GM19238 (cell line): ENCODE results near the gene LVRN.
"Not testable (repeated sequence)": the region's sequence is repeated elsewhere in the genome, so short reads cannot be mapped to it uniquely, and the experiment has no call there.

ENCODE experiments used
- DNase-seq: peaks from one replicate; pipeline ENCODE4 v3.0.0; 2011; ENCODE audit warnings: low spot score; ENCODE audit not compliant: insufficient read length

The LVRN gene, protein sequence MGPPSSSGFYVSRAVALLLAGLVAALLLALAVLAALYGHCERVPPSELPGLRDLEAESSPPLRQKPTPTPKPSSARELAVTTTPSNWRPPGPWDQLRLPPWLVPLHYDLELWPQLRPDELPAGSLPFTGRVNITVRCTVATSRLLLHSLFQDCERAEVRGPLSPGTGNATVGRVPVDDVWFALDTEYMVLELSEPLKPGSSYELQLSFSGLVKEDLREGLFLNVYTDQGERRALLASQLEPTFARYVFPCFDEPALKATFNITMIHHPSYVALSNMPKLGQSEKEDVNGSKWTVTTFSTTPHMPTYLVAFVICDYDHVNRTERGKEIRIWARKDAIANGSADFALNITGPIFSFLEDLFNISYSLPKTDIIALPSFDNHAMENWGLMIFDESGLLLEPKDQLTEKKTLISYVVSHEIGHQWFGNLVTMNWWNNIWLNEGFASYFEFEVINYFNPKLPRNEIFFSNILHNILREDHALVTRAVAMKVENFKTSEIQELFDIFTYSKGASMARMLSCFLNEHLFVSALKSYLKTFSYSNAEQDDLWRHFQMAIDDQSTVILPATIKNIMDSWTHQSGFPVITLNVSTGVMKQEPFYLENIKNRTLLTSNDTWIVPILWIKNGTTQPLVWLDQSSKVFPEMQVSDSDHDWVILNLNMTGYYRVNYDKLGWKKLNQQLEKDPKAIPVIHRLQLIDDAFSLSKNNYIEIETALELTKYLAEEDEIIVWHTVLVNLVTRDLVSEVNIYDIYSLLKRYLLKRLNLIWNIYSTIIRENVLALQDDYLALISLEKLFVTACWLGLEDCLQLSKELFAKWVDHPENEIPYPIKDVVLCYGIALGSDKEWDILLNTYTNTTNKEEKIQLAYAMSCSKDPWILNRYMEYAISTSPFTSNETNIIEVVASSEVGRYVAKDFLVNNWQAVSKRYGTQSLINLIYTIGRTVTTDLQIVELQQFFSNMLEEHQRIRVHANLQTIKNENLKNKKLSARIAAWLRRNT

DNA sequence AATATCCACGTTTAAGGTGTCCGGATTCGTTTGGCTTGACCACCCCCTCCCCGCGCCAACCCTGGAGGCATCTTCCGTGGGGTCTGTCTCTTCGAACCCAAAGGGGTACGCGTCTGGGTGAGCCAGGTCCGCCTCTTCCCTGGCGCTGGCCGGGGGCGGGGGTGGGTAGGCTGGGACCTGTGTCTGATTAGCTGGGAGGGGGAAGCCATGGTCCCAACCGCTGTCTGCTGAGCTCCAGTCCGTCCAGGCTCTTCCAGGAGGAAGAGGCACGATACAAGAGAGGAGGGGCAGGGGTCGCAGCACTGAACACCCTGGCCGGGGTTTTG, at the start of gene LVRN:
Gene LVRN (plus strand): TSS at position 237 of the 326 bp plus-strand sequence. CDS start 143 bp downstream, outside the sequence.
- DNase-seq, result no peak

DNA sequence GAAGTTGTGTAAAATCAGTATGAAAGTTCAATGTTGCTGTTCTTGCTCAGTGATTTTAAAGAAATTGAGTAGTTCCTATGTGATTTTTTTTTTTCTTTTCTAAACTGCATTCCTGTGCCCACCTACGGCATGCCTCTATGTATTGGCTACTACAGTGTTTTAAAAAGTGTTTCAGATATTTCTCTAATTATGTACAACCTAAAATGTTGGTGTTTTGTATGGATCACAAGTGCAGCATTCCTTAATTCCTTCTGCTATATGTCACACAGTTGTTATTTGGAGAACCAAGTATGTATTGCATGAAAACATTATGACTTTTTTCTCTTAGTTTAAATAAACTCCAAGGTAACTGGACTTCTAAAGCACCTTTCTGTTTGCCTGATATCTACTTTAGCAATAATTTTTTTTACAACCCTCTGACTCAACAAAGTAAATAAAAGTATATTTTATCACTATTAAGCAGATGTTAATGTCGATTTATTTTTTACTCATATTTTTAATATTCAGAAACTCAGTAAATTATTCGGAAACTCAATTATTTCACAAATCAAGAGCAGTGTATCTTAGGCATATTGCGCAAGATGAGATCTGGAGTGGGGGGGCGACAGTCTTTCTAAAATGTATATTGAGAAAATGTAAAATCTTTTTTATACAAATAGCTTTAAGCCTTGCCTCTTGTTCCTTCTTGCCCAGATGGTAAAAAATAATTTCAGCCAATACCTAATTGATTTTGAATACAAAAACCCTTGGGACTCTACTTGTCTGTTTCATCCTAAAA, 48.5 kb upstream of the LVRN start:
- not testable (repeated sequence) for DNase-seq

DNA sequence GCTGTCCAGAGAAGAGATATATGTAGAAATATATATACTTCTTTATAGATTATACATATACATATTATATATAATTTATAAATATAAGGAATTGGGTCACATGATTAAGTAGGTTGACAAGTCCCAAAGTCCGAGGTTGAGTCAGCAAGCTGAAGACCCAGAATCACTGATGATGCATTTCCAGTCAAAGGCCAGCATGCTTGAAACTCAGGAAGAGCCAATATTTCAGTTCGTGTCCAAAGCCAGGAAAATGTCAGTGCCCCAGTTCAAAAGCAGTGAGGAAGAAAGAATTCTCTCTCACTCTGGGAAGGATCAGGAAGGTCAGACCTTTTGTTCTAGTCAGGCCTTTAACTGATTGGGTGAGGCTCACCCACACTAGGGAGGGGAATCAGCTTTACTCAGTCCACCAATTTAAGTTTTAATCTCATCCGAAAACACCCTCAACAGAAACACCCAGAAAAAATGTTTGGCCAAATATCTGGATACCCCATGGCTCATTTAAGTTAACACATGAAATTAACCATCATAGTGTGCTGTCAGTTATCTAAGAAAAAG, 42.0 kb upstream of the LVRN start:
- no peak for DNase-seq

DNA sequence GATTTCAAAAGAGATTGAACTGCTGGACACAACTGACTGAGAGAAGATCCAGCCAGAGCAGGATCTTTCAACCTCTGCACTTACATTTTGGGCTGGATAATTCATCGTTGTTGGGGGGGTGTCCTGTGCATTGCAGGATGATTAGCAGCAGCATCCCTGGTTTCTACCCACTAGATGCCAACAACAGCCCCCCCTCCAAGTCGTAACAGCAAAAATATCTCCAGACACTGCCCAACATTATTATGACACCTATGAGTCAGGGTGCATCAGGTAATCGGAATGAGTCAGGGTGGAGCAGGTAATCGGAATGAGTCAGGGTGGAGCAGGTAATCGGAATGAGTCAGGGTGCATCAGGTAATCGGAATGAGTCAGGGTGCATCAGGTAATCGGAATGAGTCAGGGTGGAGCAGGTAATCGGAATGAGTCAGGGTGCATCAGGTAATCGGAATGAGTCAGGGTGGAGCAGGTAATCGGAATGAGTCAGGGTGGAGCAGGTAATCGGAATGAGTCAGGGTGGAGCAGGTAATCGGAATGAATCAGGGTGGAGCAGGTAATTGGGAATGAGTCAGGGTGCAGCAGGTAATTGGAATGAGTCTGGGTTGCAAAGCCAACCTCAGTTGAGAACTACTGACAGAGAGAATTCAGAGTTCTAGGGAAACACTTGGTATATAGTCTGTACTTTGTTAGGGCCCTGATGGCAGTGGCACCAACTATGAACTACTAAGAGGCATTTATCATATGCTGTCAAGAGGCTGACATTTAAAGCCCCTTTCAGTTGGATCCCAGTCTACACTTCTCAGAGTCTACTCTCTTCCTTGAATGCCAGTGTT, 33.5 kb upstream of the LVRN start:
- not testable (repeated sequence) for DNase-seq

DNA sequence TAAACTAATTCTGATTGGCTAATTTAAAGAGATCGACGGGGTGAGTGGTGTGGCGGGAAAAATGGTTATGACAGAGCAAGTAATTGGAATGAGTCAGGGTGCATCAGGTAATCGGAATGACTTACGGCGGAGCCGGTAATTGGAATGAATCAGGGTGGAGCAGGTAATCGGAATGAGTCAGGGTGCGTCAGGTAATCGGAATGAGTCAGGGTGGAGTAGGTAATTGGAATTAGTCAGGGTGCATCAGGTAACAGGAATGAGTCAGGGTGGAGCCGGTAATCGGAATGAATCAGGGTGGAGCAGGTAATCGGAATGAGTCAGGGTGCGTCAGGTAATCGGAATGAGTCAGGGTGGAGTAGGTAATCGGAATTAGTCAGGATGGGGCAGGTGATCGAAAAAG, 32.1 kb upstream of the LVRN start:
- not testable (repeated sequence) for DNase-seq

DNA sequence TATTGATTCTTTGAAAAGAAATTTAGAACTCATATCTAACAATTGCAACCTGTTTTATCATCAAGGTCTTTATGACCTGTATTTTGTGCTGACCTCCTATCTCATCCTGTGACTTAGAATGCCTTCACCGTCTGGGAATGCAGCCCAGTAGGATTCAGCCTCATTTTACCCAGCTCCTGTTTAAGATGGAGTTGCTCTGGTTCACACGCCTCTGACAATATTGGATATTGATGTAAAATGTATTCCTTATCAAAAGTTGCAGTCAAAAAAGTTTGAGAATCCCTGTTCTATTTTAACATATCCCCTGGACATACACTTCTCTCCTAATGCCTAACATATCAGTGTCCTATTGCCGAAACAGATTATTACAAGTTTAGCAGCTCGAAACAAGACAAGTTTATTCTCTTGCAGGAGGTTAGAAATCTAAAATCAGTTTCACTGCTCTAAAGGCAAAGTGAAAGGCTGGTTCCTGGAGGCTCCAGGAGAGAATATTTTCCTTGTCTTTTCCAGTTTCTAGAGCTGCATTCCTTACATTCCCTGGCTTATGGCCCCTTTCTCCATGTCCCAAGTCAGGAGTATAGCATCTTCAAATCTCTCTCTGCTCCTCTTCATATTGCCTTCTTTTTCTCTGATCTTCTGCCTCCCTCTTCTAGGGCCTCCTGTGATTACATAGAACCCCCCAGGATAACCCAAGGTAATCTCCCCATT, 31.5 kb upstream of the LVRN start:
- no peak for DNase-seq

DNA sequence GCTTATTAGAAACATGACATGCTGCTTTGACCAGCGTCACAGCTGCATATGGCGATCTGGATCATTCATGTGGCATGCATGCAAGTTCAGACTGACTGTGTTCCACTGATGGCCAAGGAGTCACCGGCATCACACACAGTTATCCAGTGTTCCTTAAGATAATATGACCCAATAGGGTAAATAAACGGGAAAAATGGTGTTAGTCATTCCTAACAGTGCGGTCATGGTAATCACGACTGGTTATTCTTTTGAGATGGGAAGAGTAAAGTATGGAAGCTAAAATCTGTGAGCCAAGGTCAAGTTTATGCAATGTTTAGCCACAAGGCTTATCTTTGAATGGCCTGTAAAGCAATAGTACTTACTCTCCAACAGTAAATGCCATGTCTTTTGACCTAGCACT, 29.3 kb upstream of the LVRN start:
- DNase-seq, result no peak

DNA sequence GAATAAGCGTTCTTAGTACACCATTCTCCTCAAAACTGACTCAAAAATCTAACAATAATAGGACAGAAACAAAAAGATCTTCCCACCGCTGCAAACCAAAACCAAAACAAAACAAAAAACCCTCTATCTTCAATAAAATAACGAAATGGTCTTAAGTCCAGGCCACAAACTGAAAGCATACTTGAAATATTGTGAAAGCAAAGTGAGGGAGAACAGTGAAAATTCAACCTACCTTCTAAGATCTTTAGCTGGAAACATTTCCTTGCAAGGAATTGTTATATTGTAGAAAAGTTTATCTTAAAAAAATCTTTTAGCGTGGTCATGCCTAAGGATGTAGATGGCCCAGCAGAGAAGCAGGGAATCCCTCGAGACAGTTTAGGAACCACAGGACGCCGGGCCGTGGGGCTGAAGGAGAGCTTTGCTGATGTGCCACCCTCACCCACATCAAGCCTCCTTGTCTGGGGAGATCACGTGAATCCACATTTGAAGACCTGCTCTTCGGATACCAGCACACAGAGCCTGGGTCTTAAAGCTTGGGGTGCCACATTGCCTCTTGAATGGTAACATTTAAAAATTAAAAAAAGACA, 27.8 kb upstream of the LVRN start:
- no peak for DNase-seq

DNA sequence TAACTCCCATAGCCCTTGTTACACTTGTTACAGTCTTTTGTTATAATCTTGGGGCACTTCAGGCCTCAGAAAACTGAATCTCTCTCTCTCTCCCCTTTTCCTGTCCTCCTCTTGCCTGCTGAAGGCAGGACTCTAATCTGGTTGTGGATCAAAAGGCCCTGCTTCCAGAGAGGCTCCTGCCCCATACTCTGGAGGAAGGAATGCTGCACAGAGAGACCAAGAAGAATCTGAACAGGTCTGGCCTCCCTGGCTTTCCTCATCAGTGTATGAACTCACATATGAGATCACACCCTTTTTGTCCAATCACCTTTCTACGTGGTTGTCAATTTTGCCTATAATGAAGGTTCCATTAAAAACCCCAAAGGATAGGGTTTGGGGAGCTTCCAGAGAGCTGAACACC, 26.2 kb upstream of the LVRN start:
- DNase-seq, result no peak

DNA sequence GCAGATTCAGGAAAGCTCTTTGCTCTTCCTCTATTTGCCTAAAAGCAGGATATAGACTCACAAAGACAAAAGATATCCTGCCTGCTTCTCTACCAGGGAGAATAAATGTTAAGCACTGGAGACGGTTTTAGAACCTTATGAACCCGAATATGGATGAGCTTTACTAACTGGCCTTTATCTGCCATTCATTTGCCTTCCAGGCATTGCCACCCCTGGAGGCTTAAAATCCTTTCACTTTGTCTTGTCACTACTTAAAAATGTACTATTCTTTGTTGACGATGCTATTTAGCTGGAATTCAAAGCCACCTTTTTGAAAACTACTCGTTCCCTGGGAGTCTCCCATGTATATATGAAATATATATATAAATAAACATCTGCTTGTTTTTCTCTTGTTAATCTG, 23.2 kb upstream of the LVRN start:
- DNase-seq, result no peak

DNA sequence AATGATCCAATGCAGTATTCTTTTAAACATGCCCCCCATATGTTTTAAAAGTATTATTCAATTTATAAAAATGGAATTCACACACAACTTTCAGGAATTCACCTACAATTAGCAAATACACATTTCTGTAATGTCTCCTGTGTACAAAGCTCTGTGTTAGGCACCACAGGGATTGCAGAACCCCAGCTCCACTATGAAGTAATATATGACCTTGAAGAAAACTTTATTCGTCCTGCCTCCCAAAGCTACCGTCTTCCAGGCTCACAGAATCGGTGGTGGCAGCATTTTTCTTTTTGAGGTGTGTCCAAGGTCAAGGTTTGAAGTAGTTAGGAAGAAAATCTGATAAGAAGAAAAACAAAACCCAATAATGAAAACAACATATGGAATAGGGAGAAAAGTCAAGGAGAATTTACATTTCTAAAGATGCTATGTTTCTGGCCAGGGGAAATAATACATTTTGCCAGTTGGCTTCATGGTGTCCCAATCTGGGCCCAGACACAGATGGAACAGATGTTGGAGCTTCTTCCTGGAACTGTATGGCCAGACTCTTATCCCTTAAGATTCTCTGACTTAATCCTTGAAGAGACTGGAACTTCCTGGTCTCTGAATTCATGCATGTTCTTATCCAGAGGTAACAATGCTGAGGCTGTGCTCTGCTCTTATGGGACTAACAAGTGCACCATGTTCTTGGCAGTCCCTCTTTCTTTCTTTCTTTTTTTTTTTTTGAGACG, 22.0 kb upstream of the LVRN start:
- no peak for DNase-seq

DNA sequence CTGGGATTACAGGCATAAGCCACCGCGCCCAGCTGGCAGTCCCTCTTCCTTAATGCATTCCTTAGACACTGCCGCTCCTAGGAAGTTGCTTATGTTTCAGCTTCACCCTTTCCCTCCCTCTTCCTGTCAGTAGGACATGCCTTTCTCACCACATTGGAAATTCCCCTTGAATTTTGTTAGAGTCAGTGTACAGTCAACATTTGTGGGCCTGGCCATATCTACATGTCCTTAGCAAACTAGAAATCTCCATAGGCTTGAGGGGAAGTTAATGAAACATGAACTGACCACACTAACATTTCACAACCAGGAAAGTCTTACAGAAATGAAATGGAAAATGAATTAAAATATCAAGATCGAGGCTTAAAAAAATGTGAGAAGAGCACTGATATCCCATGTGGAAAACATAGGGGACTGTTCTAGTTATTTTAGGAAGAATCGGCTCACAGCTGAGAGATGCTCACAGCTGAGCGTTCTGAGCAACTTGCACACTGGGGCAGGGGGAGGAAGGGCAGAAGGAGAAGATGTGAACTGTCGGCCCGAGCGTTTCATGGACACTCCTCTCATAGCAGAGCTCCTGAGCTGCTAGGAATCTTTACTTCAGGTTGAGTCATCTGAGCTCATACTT, 21.1 kb upstream of the LVRN start:
- DNase-seq, result no peak

DNA sequence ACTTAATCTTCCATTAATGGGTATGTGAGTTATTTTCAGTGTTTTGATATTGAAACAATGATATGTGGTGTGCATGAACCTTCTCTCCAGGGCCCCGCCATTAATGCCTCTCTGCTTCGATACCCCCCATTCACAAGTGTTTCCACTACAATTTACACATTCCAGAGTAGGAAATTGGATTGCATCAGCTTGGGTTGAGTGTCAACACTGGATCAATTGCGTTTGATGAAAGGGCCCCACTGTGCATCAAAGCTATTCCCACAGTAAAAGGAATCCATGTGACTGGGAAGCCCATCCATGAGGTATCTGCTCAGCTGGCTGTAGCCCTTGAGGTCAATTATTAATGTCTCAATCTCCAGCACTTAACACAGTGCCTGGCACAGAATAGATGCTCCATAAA, 17.8 kb upstream of the LVRN start:
- no peak for DNase-seq

DNA sequence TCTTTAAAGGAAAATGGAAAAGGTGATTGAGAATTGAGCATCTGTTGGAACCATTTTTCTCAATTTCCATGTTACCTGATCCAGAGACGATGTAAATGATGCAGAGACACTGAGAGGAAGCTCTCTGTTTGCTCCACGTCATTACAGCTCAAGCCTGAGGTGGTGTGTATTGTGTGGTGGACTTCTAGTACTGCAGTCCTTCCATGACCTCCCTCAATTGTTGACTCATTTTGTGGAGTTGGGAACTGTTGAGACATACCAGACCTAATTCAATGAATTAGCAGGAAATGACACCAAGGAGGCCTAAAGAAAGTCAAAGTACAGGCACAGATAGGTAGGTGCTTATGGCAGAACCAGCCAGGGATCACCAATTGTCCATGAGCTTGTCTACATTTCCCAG, 15.6 kb upstream of the LVRN start:
- DNase-seq, result no peak

DNA sequence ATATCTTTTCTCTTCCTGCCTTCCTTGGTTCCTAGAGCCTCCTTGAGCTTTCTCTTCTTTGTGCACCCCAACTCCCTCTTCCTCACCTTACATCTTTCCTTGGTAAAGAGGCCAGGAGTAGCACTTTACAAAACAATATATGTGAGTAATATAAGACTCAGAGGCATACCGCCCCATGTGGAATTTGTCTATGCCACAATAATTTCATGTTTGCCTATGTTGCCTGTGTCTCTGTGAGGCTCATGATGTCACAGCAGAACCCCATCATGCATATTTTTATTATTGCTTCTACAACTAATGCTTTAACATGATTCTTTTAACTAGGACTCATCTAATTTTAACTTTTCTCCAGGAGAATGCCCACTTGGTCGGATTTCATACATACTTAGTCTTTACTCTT, 15.0 kb upstream of the LVRN start:
- DNase-seq, result no peak

DNA sequence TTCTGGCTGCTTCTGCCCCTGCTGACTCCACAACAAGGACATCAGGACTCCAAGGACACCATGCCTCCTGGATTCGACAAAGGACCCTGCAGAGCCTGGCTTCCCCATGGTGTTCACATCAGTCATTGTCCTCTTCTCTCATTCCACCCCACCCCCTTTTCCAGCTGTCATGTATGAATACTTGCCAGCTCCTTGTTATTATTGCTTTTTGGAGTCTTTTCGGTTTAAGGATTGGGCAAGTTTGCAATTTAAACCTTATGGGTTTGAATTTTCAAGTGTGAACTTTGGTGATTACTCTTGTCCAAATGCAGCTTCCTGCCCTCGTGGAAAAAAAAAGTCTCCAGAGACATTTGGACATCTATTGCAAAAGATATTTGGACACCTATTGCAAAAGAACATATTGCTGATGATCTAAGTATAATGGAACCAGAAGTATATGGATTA, 14.2 kb upstream of the LVRN start:
- no peak for DNase-seq

DNA sequence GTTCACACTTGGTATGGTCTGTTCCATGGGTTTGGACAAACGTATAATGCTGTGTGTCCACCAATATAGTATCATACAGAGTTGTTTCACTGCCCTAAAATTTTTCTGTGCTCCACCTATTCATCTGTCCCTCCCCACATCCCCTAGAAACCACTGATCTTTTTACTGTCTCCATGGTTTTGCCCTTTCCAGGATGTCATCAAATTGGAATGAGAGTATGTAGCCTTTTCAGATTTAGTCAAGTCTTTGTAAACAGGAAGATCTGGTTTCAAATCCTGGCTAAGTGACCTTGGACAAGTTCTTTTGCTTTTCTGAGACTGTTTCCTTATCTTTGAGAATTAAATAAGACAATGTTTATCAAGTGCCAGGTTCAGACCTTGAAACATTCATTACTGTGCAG, 13.2 kb upstream of the LVRN start:
- DNase-seq, result no peak

DNA sequence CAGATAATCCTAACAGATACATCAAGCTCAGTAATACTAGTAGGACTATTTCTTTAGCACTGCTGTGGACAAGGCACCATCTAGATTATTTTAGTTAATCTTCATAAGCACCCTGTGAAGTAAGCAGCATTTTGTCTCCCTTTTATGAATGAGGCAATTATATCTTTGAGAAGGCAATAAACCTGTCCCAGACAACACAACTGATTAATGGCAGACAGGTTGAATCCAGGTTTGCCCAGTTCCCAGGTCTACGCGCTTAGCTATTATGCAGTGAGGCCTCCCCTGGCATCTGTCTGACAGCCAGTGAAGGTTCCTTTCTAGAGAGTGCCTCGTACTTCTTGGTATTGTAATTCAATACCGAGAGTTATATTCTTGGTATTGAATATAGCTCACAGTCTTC, 9.7 kb upstream of the LVRN start:
- DNase-seq, result no peak
